ENCODE data around the gene ITM2C.

ITM2C gene

DNA sequence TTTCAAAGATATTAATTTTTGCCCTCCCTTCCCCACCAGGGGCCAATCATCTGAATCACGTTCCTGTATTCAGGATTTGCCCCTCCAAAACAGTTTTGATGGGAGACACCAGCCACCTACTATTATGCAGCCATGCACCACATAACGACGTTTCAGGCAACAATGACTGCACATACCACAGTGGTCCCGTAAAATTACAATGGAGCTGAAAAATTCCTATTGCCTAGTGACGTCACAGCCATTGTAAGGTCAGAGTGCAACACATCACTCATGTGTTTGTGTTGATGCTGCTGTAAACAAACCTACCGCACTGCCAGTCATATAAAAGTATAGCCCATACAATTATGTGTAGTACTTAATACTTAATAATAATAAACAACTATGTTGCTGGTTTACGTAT lies 22.6 kb downstream of the ITM2C start:
- no peak overlapping the region for H3K27ac ChIP-seq

GRCh38 chr2:230888824-230889400 lies 24.2 kb downstream of the ITM2C start:
- Histone ChIP-seq H3K27ac (no peak overlapping the region), H3K4me3 (no peak overlapping the region)

More for the DNA sequence above, 22.6 kb downstream of the ITM2C start:
- H3K4me3 ChIP-seq = no peak overlapping the region

GRCh38 chr2:230889911-230890601 lies 25.3 kb downstream of the ITM2C start:
- no peak overlapping the region for H3K27ac ChIP-seq

GRCh38 chr2:230890646-230891045 lies 25.9 kb downstream of the ITM2C start:
- H3K27ac ChIP-seq = no peak overlapping the region

More at GRCh38 chr2:230889911-230890601, 25.3 kb downstream of the ITM2C start:
- H3K4me3 ChIP-seq = no peak overlapping the region

GRCh38 chr2:230891064-230891463 lies 26.3 kb downstream of the ITM2C start:
- Histone ChIP-seq H3K4me3 (no peak overlapping the region), H3K27ac (no peak overlapping the region)

More at GRCh38 chr2:230890646-230891045, 25.9 kb downstream of the ITM2C start:
- H3K4me3 ChIP-seq = no peak overlapping the region

DNA sequence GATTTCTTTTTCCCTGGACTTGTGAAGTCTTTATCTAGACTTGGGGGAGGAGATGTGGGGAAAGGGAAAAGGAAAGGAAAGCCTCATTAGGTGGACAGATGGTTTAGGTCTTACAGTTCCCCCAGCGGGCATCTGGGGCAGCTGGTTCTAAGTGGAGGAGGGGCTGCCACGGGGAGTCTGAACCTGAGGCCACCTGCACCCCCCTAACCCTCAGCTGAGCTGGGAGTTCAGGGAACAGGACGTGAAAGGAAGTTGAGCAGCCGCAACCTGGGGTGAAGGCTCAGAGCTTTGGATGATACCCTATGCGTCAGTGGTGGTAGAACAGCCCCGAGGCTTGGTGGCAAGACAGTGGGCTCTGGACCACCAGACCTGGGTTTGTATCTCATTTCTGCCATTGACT lies 26.8 kb downstream of the ITM2C start:
- H3K4me3 ChIP-seq = no peak overlapping the region
- H3K27ac ChIP-seq = no peak overlapping the region

DNA sequence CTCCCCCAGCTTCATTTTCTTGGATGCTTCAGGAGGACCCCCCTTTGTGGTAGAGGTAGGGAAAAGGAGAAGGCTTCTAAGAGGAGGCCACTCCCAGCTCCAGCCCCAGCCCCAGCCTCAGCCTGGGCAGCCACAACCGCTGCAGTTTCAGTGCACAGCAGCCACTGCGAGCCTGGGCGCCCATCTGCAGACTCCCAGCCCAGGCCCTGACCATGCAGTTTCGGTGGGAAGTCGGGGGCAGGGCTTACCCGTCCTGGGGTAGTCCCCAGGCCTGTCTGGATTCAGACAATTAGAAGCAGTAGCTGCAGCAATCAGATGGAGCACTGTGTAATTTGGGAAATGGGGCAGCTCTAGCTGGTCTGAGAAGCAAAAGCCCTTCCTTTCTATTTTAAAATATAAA lies 28.6 kb downstream of the ITM2C start:
- no peak overlapping the region for H3K4me3 ChIP-seq
- H3K27ac ChIP-seq = peak overlapping the region in 2 of 21 experiments; percentile 13 to 46

GRCh38 chr2:230893841-230894781 lies 29.4 kb downstream of the ITM2C start:
- no peak overlapping the region for H3K4me3 ChIP-seq
- peak overlapping the region in 2 of 21 experiments; percentile 46 to 51 for H3K27ac ChIP-seq

GRCh38 chr2:230895536-230896345 lies 31.0 kb downstream of the ITM2C start:
- Histone ChIP-seq H3K4me3 (no peak overlapping the region), H3K27ac (no peak overlapping the region)

DNA sequence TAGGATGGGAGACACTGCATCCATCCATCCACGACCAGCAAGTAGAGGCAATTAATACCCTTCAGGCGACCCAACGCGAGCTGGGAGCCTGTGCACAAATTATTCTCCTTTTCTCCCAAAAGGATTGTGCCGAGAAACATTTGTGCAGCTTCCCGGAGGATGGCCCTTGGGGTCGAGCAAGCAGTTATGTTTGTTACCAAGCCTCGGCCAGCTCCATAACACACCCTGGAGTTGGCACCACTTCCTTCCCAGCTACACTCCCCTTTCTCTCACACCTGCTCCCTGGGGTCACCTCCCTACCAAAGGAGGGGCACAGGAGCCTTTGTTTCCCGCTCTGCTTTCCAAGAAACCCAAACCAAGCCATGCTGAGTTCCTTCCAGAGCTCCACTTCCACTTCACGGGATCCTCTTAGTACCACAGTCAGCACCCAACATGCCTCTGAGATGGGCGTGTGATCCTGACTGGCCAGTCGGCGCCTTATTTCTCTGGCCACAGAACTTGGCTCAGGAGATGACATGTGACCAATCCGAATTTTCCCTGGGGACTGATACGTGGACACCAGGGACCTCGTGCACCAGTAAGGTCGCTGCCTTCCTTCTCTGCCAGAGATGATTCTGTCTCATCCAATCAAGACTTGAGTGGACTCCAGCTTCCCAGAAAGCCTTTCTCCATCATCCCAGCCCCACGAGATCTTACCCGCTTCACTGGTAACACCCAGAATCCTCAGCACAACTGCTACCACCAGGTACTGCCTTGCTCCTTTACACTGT lies 31.8 kb downstream of the ITM2C start:
- no peak overlapping the region for H3K4me3 ChIP-seq
- H3K27ac ChIP-seq = no peak overlapping the region

- H3K27ac ChIP-seq = no peak overlapping the region
- no peak overlapping the region for H3K4me3 ChIP-seq
These were observed 33.4 kb downstream of the ITM2C start for GRCh38 chr2:230898016-230898712.

GRCh38 chr2:230898713-230899091 lies 34.0 kb downstream of the ITM2C start:
- Histone ChIP-seq H3K4me3 (no peak overlapping the region), H3K27ac (no peak overlapping the region)

- Histone ChIP-seq H3K27ac (no peak overlapping the region), H3K4me3 (no peak overlapping the region)
These were observed 34.5 kb downstream of the ITM2C start for GRCh38 chr2:230899287-230899686.

DNA sequence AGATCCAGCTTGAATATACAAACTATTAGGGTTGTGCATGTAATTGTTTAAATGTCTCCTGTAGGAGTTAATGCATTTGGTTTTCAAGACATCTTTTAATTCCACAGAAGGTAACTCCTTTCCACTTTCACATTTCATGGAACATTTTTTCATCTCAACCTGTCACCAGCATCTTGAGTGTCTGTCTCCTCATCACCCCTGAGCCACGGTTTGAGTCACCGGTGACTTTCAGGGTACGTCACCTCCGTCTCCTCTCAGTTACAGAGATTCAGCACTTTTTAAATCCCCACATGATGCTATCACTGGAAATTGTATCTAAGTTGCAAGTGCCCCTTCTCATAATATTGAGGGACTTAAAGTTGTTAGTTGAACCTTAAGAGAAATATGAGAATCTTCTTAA lies 35.0 kb downstream of the ITM2C start:
- H3K4me3 ChIP-seq = no peak overlapping the region
- no peak overlapping the region for H3K27ac ChIP-seq

DNA sequence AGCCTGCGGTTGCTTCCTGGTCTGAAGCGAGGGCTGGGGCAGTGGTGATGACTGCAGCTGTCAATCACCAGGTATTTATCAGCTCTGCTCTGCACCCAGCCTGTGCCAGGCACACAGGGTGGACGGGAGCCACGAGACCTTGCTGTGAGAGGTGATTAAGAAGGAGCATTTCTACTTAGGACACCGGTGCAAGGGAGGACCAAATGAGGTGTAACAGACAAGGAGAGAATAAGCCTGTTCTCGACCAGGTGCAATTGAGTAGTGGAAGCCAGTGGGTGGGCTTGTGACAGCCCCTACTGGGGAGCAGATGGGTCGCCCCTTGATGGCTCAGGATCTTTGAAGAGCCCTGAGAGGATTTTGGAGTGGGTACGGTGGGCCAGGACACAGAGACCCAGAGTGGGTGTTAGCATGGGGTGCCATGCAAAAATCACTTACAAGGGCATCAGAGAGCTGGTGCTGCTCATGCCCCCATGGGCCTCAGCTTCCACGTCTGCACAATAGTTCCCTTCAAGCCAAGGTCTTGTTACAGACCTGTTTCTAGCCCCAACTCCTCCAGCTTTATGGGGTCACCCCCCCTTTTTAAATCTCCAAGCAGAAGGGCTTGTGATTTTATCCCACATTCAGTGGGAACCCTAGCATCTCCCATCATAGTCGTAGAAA lies 35.7 kb downstream of the ITM2C start:
- Histone ChIP-seq H3K27ac (no peak overlapping the region), H3K4me3 (no peak overlapping the region)

DNA sequence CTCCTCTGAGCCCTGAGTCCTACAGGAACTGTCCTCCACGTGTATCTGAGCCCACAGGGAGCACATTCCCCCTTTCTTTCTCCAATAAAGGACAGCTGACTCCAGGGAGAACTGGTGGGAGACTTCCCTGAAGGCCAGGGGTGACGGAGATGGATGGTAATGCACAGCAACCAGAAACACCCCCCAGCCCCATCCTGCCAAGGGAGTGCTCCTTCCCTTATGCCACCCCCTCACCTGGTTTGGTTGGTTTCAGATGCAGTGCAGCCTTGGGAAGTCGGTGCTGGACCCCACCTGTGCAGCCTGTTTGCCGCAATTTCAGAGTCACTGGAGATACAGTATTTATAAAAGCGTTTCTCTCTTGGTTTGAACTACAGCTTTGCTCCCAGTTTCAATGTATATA lies 36.3 kb downstream of the ITM2C start:
- H3K4me3 ChIP-seq = no peak overlapping the region
- H3K27ac ChIP-seq = no peak overlapping the region

- H3K4me3 ChIP-seq = no peak overlapping the region
These were observed 37.6 kb downstream of the ITM2C start for GRCh38 chr2:230902180-230902899.

More at GRCh38 chr2:230902180-230902899, 37.6 kb downstream of the ITM2C start:
- H3K27ac ChIP-seq = no peak overlapping the region
